GM12892 (cell line): ENCODE data around the gene RUFY4.
"Not testable (repeated sequence)": the region's sequence is repeated elsewhere in the genome, so short reads cannot be mapped to it uniquely, and the experiment has no call there.

Source experiments
- DNase-seq: peaks from one replicate; pipeline ENCODE4 v3.0.0; 2011; ENCODE audit not compliant: insufficient read length
- FAIRE-seq: peaks from 2 replicates; lab custom pipeline; 2011; peaks lifted over from hg19 to GRCh38; lab: Jason Lieb, UNC
- POLR2A ChIP-seq: IDR thresholded peaks from 2 replicates; pipeline ENCODE4 v1.6.1; 2011; ENCODE audit warnings: low read depth, low read length, control low read depth
- POLR2AphosphoS5 ChIP-seq: IDR thresholded peaks from 2 replicates; pipeline ENCODE4 v1.6.1; 2011; ENCODE audit warnings: low read depth, low read length, control low read depth
- TAF1 ChIP-seq: IDR thresholded peaks from 2 replicates; pipeline ENCODE4 v1.6.1; 2011; ENCODE audit warnings: low read depth, mild to moderate bottlenecking, control low read depth, low read length, borderline replicate concordance

The RUFY4 gene

DNA sequence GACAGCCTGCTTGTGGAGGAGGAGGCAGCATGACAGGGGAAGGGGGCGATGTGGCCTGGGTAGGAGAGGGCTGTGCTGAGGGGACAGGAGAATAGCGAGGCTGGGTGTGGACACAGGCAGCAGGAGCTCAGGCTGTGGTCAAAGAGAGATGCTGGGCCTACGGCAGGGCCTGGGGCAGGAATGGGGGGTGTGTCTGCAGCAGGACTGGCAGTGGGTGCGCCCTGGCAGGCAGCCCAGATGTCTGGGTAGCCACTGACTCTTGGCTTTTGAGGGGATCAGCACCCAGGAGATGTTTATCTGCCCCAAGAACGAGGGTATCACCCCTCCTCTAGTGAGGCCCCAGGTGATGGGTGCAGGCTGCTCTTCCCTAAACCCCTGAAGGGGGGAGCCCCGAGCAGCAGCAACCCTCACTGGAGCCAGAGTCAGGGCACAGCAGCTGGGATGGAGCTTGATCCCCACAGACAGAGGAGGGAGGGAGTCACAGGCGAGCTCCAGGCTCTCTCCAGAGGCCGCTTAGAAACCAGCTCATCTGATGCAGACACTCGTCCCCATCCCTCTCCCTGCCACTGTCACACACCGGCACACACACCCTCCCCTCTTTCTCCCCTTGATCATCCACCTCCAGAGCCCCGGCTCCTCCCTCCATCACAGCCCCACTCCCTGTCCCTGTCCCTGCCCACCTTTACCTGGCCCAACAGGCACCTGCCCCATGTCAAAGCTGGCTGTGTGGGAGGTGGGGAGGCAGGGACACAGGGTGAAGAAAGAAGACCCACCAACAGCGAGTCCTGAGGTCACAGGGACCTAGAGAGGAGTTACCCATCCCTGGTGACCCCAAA lies 36.5 kb upstream of the RUFY4 start:
- no peak for TF ChIP-seq POLR2AphosphoS5
- TF ChIP-seq TAF1: no peak
- no peak for TF ChIP-seq POLR2A
- DNase-seq: no peak
- no peak for FAIRE-seq

DNA sequence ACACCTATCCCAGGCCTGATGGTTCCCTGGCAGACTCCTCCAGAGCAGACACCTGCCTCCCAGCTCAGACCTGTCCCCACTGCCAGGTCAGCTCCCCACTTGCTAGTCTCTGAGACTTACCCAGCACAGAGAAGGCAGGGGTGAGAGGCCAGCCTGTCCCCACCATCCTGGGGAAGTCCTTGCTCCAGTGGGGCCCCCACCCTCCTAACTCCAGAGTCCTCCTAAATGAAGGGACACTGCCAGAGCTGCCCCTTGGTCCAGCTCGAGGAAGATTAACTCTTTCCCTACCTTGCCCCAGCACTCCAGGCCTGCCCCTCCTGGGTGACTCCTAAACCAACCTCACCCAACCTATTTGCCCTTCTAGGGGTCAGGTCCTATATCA lies 35.9 kb upstream of the RUFY4 start:
- FAIRE-seq (no peak), DNase-seq (no peak)
- TF ChIP-seq TAF1: no peak
- no peak for TF ChIP-seq POLR2A
- no peak for TF ChIP-seq POLR2AphosphoS5

DNA sequence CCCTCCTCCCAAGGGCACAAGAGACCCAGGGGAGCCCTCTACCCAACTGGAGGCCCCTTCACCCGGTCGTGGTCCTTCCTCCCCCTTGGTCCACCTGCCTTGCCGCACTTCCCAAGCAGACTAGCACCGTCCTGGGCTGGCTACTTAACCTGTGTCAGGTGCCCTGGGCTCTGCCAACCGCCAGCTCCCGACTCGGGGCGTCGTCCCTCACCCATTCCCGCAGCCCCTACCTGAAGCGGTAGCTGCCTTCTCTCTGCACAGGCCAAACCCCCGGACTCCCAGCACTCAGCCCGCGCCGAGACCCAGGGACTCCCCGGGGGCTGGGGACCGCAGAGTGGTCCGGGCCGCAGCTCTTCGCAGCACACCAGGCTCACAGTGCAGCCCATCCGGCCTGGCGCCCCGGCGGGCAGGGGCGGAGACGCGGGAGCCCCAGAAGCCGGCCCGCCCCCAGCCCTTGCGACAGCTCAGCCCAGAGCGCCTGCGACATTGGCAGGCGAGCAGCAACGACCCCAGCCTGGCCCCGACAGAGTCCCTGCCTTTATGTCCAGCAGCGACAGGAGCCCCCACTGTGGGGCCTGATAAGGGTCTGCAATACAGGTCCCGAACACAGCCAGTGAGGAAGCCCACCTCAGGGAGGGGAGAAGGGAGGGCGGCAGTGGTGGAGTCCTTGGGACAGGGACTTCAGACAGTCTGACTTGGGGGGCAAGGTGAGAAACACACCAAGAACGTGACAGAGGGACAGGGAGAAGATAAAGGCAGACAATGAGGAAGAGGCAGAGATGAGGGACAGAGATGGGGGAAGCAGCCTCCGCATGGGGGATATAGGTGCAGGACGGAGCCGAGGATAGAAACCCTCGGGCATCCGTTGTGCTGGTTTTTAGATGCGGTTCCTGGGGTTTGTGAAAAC lies 35.2 kb upstream of the RUFY4 start:
- no peak for DNase-seq

DNA sequence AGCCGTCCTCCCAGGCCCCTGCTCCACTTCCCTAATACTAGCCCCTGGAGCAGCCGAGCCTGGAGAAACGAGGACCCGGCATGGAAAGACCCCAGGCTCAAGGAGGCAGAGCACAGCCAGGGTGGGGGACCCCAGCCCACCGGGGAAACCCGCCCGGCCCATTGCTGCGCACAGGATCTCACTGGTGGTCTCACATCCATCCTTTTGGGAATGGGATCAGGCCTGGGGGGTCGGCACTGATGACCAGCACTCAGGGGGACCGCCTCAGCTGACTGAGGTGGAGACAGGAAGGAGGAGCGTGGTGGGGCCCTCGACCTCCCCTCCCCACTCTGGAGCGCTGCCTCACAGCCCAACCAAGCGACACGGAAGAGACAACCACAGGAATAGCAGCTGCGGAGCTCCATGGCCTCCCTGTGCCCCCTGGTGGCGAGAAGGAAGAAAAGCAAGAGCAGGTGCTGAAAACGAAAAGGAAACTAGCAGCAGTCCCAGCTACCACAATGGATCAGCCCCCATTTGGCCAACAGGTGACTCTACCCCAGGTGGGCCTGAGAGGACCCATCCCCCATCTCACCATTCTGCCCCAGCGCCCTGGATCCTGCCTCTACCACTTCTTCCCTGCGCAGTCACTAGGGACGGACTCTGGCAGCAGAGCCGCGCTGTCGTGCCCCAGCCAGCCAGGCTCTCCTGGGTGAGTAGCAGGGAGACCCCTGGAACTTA lies 34.4 kb upstream of the RUFY4 start:
- FAIRE-seq: peak; percentile 100
- DNase-seq: peak; percentile 65
- peak; percentile 38; the same call in 1 of the 2 replicates for TF ChIP-seq POLR2A

More for the DNA sequence above, 35.2 kb upstream of the RUFY4 start:
- no peak for TF ChIP-seq TAF1
- no peak for TF ChIP-seq POLR2AphosphoS5
- no peak for TF ChIP-seq POLR2A
- no peak for FAIRE-seq

DNA sequence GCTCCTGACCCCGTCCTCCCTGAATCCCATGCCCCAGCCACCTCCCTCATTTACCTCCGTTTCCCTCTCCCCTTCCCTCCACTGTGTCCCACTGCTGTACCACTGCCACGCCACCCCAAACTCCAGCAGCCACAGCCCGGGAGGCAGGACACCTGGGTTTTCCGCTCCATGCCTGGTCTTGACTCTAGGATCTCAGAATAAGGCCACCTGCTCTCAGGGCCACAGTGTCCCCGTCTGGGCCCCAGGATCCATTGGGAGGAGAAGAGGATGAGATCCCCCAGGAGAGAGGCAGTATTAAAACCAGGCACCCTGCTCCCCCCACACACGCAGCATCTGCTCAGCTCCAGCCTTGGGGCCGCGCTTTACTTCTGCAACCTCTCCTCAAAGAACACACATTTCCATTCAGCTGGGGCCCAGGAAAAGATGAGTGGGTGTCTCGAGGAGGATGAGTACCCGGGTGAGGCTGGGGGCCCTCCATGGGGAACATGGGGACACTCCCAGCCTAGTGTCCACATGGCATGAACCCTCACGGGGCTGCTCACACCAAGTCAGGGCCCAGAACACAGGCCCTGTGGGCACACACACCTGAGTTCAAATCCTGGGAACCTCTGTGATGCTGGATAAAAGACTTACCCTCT lies 33.5 kb upstream of the RUFY4 start:
- DNase-seq: no peak
- FAIRE-seq: no peak
- no peak for TF ChIP-seq POLR2A
- TF ChIP-seq TAF1: no peak
- TF ChIP-seq POLR2AphosphoS5: no peak

DNA sequence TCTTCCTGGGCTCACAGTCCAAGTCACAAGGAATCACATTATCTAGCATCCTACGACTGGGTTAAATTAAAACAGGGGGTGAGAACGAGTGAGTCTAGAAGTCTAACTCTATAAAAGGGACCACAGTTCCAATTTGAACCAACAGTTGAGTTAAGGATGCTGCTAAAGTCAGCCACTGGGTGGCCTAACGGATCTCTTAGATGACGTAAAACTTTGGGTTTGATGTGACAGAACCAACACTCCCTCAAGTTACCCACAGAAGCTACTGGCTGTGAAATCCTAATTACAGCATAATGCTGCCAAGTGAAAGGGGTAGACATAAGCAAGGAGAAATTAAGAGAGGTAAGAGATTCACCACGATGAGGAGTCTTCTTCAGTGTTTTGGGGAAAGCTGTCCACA lies 32.7 kb upstream of the RUFY4 start:
- FAIRE-seq (peak; percentile 33), DNase-seq (no peak)

DNA sequence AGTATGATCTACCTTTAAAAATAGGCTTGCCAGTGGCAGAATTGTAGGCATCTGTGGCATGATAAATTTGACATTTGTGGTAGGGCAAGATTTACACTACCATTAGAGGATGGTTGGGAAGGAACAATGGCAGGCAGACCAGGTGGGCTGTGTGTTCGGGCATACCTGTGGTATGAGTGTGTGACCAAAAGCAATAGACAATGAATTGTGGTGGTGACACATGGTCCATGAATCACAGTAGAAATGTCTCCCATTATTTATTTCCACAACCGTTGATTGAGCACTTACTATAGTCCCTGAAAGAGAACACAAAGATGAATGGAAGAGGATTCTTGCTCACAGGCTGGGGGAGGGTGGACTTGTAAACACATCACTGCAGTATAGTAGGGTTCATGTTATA lies 29.9 kb upstream of the RUFY4 start:
- TF ChIP-seq POLR2AphosphoS5: no peak
- TF ChIP-seq TAF1: no peak
- no peak for TF ChIP-seq POLR2A
- no peak for DNase-seq
- FAIRE-seq: peak; percentile 42

More for the DNA sequence above, 32.7 kb upstream of the RUFY4 start:
- no peak for TF ChIP-seq POLR2AphosphoS5
- TF ChIP-seq POLR2A: no peak
- TF ChIP-seq TAF1: no peak

DNA sequence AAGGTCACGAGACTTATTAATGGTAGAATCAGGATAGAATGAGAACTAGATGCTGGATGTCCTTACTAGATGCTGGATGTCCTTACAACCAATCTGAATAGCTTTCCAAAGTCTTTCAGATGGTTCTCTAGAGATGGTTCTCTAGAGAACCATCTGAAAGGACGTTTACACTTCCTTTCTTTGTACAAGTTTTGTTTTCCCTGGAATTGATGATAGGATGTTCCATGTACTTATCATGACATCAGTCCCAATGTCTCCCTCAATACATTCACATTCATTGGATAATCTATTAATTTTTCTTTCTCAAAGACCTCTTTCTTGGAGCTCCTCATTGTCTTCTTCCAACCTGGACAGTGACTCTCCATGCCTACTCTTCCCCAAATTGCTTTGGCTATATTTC lies 28.2 kb upstream of the RUFY4 start:
- no peak for DNase-seq
- FAIRE-seq: peak; percentile 36
- TF ChIP-seq POLR2A (no peak), TAF1 (no peak)

DNA sequence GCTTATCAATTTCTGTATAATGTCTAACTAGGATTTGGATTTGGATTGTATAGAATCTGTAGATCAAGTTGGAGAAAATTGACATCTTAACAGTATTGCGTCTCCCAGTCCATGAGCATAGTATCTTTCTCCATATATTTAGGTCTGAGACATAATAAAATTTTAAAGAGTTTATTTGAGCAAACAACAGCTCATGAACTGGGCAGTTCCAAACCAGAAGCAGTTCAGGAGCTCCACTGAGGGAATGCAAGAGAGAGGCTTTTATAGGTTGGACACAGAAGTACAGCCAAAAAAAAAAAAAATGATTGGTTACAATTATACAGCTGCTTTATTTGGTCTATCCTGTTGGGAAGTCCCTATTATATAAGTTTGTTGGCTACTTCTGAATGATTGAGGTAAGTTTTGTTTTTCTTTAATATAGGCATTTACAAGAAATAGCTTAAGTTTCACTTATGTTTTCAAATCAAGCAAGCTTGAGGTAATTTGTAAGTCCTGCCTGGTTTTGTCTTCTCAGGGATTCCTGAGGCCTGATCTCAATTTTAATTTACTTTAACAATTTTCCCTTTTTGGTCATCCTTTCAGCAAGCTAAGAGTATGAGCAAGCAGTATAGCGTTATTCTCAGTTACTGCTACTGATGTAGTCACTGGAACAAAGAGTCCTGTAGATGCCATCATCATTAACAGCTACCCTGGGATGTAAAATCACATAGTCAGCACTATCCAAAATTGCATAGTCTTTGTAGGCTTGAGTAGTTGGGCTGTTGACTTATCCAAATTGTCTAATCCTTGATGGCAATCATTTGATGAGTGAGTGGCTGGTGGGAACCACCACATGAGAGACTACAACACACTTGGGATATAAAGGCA lies 27.5 kb upstream of the RUFY4 start:
- DNase-seq (no peak), FAIRE-seq (peak; percentile 33)
- no peak for TF ChIP-seq POLR2A
- TF ChIP-seq TAF1: no peak
- TF ChIP-seq POLR2AphosphoS5: no peak

DNA sequence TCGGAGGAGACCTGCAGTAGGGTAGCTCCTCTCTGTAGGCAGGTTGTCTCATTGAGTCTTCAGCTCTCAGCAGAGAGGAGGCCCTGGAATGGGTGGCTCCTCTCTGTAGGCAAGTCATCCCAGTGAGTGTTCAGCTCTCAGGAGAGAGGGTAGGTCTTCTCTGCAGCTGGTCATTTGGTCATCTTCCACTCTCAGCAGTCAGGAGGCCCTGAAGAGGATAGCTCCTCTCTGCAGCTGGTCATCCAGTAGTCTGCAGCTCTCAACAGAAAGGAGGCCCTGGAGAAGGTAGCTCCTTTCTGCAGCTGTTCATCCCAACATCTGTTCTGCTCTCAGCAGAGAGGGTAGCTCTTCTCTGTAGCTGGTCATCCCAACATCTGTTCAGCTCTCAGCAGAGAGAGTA lies 26.0 kb upstream of the RUFY4 start:
- TF ChIP-seq TAF1: no peak
- no peak for TF ChIP-seq POLR2A
- no peak for TF ChIP-seq POLR2AphosphoS5
- DNase-seq (no peak), FAIRE-seq (no peak)

DNA sequence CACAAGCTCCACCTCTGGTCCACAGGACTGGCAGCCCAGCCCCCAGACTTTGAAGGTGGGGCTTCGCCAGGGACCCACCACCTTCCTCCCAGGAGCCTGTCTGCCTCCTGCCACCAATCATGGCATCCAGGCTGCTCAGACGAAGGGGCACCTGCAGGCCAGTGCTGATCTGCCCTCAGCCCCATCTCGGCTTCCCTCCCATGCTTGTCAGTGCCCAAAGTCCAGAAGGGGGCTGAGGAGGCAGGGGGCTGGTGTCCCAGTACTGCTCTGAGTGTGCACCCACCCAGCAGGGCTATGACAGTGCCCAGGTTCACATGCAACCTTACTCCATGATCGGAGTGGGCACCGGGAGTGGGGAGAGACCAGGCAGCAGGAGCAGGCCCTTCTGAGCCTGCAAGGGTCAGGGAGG lies 25.3 kb upstream of the RUFY4 start:
- TF ChIP-seq POLR2AphosphoS5 (no peak), POLR2A (no peak), TAF1 (no peak)
- FAIRE-seq: no peak
- DNase-seq: no peak

DNA sequence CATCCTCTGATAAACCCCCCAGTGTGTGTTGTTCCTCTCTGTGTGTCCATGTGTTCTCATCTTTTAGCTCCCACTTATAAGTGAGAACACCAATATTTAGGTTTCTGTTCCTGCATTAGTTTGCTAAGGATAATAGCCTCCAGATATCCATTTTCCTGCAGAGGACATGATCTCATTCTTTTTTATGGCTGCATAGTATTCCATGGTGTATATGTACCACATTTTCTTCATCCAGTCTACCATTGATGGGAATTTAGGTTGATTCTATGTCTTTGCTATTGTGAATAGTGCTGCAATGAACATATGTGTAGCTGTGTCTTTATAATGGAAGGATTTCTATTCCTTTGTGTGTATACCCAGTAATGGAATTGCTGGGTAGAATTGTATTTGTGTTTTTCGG lies 24.5 kb upstream of the RUFY4 start:
- DNase-seq, FAIRE-seq: not testable (repeated sequence)
